NCI-H1417 treated with DMSO at 0.1 percent for 48 hours (cell line): ENCODE measurements around the gene GTF2A1L.
"Not testable (repeated sequence)": the region's sequence is repeated elsewhere in the genome, so short reads cannot be mapped to it uniquely, and the experiment has no call there.

ENCODE experiments used
- DNase-seq: peaks from one replicate; lab custom pipeline; 2025; lab: John Stamatoyannopoulos, UW

The GTF2A1L gene

GRCh38 chr2:48613211-48613610 is 4.4 kb upstream of the GTF2A1L start:
- DNase-seq = no peak

GRCh38 chr2:48614581-48614980 is 3.1 kb upstream of the GTF2A1L start:
- DNase-seq = not testable (repeated sequence)

- no peak for DNase-seq
Measured at GRCh38 chr2:48619526-48619925, 1.9 kb downstream of the GTF2A1L start.

- DNase-seq = no peak
Measured at GRCh38 chr2:48620604-48621003, 2.9 kb downstream of the GTF2A1L start.

- not testable (repeated sequence) for DNase-seq
Measured at GRCh38 chr2:48622691-48623090, 5.0 kb downstream of the GTF2A1L start.

GRCh38 chr2:48624696-48625095 is 7.0 kb downstream of the GTF2A1L start:
- no peak for DNase-seq

GRCh38 chr2:48626047-48626446 is 8.4 kb downstream of the GTF2A1L start:
- DNase-seq = no peak

GRCh38 chr2:48633143-48633542 is 15.5 kb downstream of the GTF2A1L start:
- DNase-seq = no peak

GRCh38 chr2:48635786-48636185 is 18.1 kb downstream of the GTF2A1L start:
- no peak for DNase-seq

- DNase-seq = no peak
Measured at GRCh38 chr2:48638261-48638660, 20.6 kb downstream of the GTF2A1L start.

GRCh38 chr2:48651158-48651790 is 33.6 kb downstream of the GTF2A1L start:
- DNase-seq = no peak

- DNase-seq = no peak
Measured at GRCh38 chr2:48668992-48669391, 51.3 kb downstream of the GTF2A1L start.

- DNase-seq = no peak
Measured at GRCh38 chr2:48673581-48673980, 55.9 kb downstream of the GTF2A1L start.

GRCh38 chr2:48674933-48675332 is 57.3 kb downstream of the GTF2A1L start:
- no peak for DNase-seq

- DNase-seq = no peak
Measured at GRCh38 chr2:48677450-48677849, 59.8 kb downstream of the GTF2A1L start.

- DNase-seq = no peak
Measured at GRCh38 chr2:48685126-48685525, 67.5 kb downstream of the GTF2A1L start.

GRCh38 chr2:48691935-48692691 is 74.5 kb downstream of the GTF2A1L start:
- no peak for DNase-seq

GRCh38 chr2:48693066-48693465 is 75.4 kb downstream of the GTF2A1L start:
- no peak for DNase-seq

- DNase-seq = no peak
Measured at GRCh38 chr2:48693645-48694044, 76.0 kb downstream of the GTF2A1L start.

- no peak for DNase-seq
Measured at GRCh38 chr2:48694149-48694548, 76.5 kb downstream of the GTF2A1L start.

- DNase-seq = no peak
Measured at GRCh38 chr2:48695991-48696390, 78.3 kb downstream of the GTF2A1L start.

- no peak for DNase-seq
Measured at GRCh38 chr2:48696881-48697280, 79.2 kb downstream of the GTF2A1L start.

GRCh38 chr2:48699348-48699930 is 81.8 kb downstream of the GTF2A1L start:
- no peak for DNase-seq
